ENCODE measurements around the gene CNR1. TPM values are rescaled to one million over a fixed set of nuclear protein-coding genes. Genes with fewer than 3 reads are reported as not detected.

Gene CNR1
- total RNA-seq, 2 donors from 2014 or later = not detected

GRCh38 chr6:88163616-88164015 lies 2.5 kb downstream of the CNR1 start:
- no peaks in the 10 kb centered on the region for H3K9me3 Mint-ChIP-seq
- ATAC-seq = no peak
- DNase-seq (ENCODE audit: low spot score in 2 of 2) = no peak

GRCh38 chr6:88161940-88162339 lies 4.2 kb downstream of the CNR1 start:
- Mint-ChIP-seq H3K36me3 (no peaks in the 10 kb centered on the region), H3K27ac (no peak overlapping the region), H3K9me3 (no peaks in the 10 kb centered on the region)
- ATAC-seq (no peak), DNase-seq (ENCODE audit: low spot score in 2 of 2) (no peak)

More at GRCh38 chr6:88163616-88164015, 2.5 kb downstream of the CNR1 start:
- Mint-ChIP-seq H3K36me3 (peaks cover 0 to 7% of the 10 kb centered on the region in 2 donors), H3K27ac (no peak overlapping the region)

- Mint-ChIP-seq H3K27ac (no peak overlapping the region), H3K36me3 (no peaks in the 10 kb centered on the region), H3K9me3 (no peaks in the 10 kb centered on the region)
- DNase-seq (ENCODE audit: low spot score in 2 of 2) (no peak), ATAC-seq (no peak)
These were observed 9.0 kb downstream of the CNR1 start for GRCh38 chr6:88157106-88157505.

- no peaks in the 10 kb centered on the region for H3K36me3 Mint-ChIP-seq
- no peak overlapping the region for H3K27ac Mint-ChIP-seq
- ATAC-seq (peak in 1 of 2 donors; percentile 5), DNase-seq (ENCODE audit: low spot score in 2 of 2) (no peak)
- H3K9me3 Mint-ChIP-seq = no peaks in the 10 kb centered on the region
These were observed 20.7 kb downstream of the CNR1 start for GRCh38 chr6:88145298-88145963.

- no peak for DNase-seq (ENCODE audit: low spot score in 2 of 2)
- peak in 1 of 2 donors; percentile 14 for ATAC-seq
- no peaks in the 10 kb centered on the region for H3K9me3 Mint-ChIP-seq
- no peak overlapping the region for H3K27ac Mint-ChIP-seq
- H3K36me3 Mint-ChIP-seq = no peaks in the 10 kb centered on the region
These were observed 21.4 kb downstream of the CNR1 start for GRCh38 chr6:88144637-88145297.

- DNase-seq (ENCODE audit: low spot score in 2 of 2) = no peak
- Mint-ChIP-seq H3K9me3 (no peaks in the 10 kb centered on the region), H3K27ac (no peak overlapping the region), H3K36me3 (no peaks in the 10 kb centered on the region)
- ATAC-seq = no peak
These were observed 22.6 kb downstream of the CNR1 start for GRCh38 chr6:88143421-88144157.

GRCh38 chr6:88142297-88142668 lies 23.9 kb downstream of the CNR1 start:
- no peak for DNase-seq (ENCODE audit: low spot score in 2 of 2)
- ATAC-seq = no peak
- Mint-ChIP-seq H3K27ac (no peak overlapping the region), H3K9me3 (no peaks in the 10 kb centered on the region), H3K36me3 (no peaks in the 10 kb centered on the region)

GRCh38 chr6:88141561-88142296 lies 24.4 kb downstream of the CNR1 start:
- Mint-ChIP-seq H3K36me3 (no peaks in the 10 kb centered on the region), H3K27ac (no peak overlapping the region), H3K9me3 (no peaks in the 10 kb centered on the region)
- no peak for ATAC-seq
- DNase-seq (ENCODE audit: low spot score in 2 of 2) = no peak

GRCh38 chr6:88137915-88138314 lies 28.2 kb downstream of the CNR1 start:
- H3K36me3 Mint-ChIP-seq = no peaks in the 10 kb centered on the region
- no peak overlapping the region for H3K27ac Mint-ChIP-seq
- no peak for ATAC-seq
- no peaks in the 10 kb centered on the region for H3K9me3 Mint-ChIP-seq
- no peak for DNase-seq (ENCODE audit: low spot score in 2 of 2)

GRCh38 chr6:88135578-88136114 lies 30.5 kb downstream of the CNR1 start:
- DNase-seq (ENCODE audit: low spot score in 2 of 2) (no peak), ATAC-seq (no peak)
- Mint-ChIP-seq H3K36me3 (no peaks in the 10 kb centered on the region), H3K9me3 (no peaks in the 10 kb centered on the region), H3K27ac (no peak overlapping the region)

- Mint-ChIP-seq H3K36me3 (no peaks in the 10 kb centered on the region), H3K9me3 (no peaks in the 10 kb centered on the region), H3K27ac (no peak overlapping the region)
- no peak for DNase-seq (ENCODE audit: low spot score in 2 of 2)
- no peak for ATAC-seq
These were observed 31.6 kb downstream of the CNR1 start for GRCh38 chr6:88134575-88134974.

GRCh38 chr6:88133718-88134117 lies 32.4 kb downstream of the CNR1 start:
- no peaks in the 10 kb centered on the region for H3K36me3 Mint-ChIP-seq
- no peak for DNase-seq (ENCODE audit: low spot score in 2 of 2)
- H3K9me3 Mint-ChIP-seq = peaks cover 0 to under 1% of the 10 kb centered on the region in 2 donors
- ATAC-seq = no peak
- H3K27ac Mint-ChIP-seq = no peak overlapping the region

GRCh38 chr6:88124925-88125557 lies 41.1 kb downstream of the CNR1 start:
- peaks cover 5 to 7% of the 10 kb centered on the region in 2 donors for H3K36me3 Mint-ChIP-seq
- DNase-seq (ENCODE audit: low spot score in 2 of 2) (no peak), ATAC-seq (no peak)
- peaks cover 8 to 14% of the 10 kb centered on the region in 2 donors for H3K9me3 Mint-ChIP-seq
- H3K27ac Mint-ChIP-seq = no peak overlapping the region

GRCh38 chr6:88120635-88121034 lies 45.5 kb downstream of the CNR1 start:
- ATAC-seq (no peak), DNase-seq (ENCODE audit: low spot score in 2 of 2) (no peak)

GRCh38 chr6:88119769-88120168 lies 46.4 kb downstream of the CNR1 start:
- no peak for ATAC-seq
- no peaks in the 10 kb centered on the region for H3K36me3 Mint-ChIP-seq
- no peak for DNase-seq (ENCODE audit: low spot score in 2 of 2)
- no peak overlapping the region for H3K27ac Mint-ChIP-seq
- H3K9me3 Mint-ChIP-seq = peaks cover 3 to 4% of the 10 kb centered on the region in 2 donors

More at GRCh38 chr6:88120635-88121034, 45.5 kb downstream of the CNR1 start:
- Mint-ChIP-seq H3K27ac (no peak overlapping the region), H3K9me3 (peaks cover 8 to 10% of the 10 kb centered on the region in 2 donors), H3K36me3 (peaks cover 5 to 7% of the 10 kb centered on the region in 2 donors)

GRCh38 chr6:88116276-88116675 lies 49.9 kb downstream of the CNR1 start:
- H3K27ac Mint-ChIP-seq = no peak overlapping the region
- peaks cover 0 to 4% of the 10 kb centered on the region in 2 donors for H3K9me3 Mint-ChIP-seq
- no peak for ATAC-seq
- no peak for DNase-seq (ENCODE audit: low spot score in 2 of 2)
- H3K36me3 Mint-ChIP-seq = no peaks in the 10 kb centered on the region
